Measurements from ENCODE around the gene NOTCH1.
"Not testable (repeated sequence)": the region's sequence is repeated elsewhere in the genome, so short reads cannot be mapped to it uniquely, and the experiment has no call there.

The NOTCH1 gene

DNA sequence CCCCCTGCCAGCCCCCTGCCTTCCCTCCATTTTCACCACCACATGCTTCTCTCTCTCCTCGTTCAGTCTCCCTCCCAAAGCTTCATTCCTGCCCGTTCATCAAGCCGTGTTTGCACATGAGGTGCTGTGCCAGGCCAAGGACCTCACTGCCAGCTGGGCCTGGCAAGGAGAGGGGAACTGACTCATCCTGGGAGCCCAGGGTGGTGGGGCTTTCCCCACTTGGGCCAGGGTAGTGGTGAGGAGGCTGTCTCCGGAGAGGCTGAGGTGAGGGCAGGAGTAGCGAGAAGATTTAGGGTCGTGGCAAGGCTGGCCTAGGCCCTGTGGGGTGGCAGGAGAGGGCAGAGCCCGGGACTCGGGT is 30.4 kb upstream of the NOTCH1 start:
- Histone ChIP-seq H3K36me3 (ENCODE audit: low read length) (no peaks in the 10 kb centered on the region), H3K27ac (ENCODE audit: low read depth, low read length) (no peak overlapping the region), H4K20me1 (ENCODE audit: low read depth, low read length) (no peaks in the 10 kb centered on the region), H3K79me2 (ENCODE audit: insufficient read depth, low read length) (no peaks in the 10 kb centered on the region), H3K27me3 (ENCODE audit: low read length) (no peaks in the 10 kb centered on the region), H3K4me2 (ENCODE audit: low read depth, low read length, poor library complexity, severe bottlenecking) (no peak overlapping the region), H3K9me2 (replicated peaks; ENCODE audit: insufficient read depth, low read length) (no peaks in the 10 kb centered on the region), H3F3A (ENCODE audit: insufficient read depth) (peaks cover 2% of the 10 kb centered on the region; the same call in 1 of the 2 replicates), H3K9ac (ENCODE audit: low read length) (no peak overlapping the region), H2AFZ (ENCODE audit: low read depth, low read length, severe bottlenecking) (no peak overlapping the region), H3K4me3 (ENCODE audit: insufficient read depth, low read length, poor library complexity, severe bottlenecking) (no peak overlapping the region), H3K9me3 (ENCODE audit: insufficient read depth, low read length) (peaks cover under 1% of the 10 kb centered on the region; the same call in 1 of the 2 replicates)
- TF ChIP-seq EZH2phosphoT487 (conservative IDR thresholded peaks at IDR 0.05; ENCODE audit: low read length) (no peak), CTCF (IDR thresholded peaks at IDR 0.05; ENCODE audit: insufficient read depth, low read length, poor library complexity, severe bottlenecking) (no peak)

- no peak overlapping the region for H3K27ac ChIP-seq (ENCODE audit: low read depth, low read length)
- no peaks in the 10 kb centered on the region for H3K79me2 ChIP-seq (ENCODE audit: insufficient read depth, low read length)
- no peaks in the 10 kb centered on the region for H3K36me3 ChIP-seq (ENCODE audit: low read length)
Observed at GRCh38 chr9:136575626-136576268, 29.9 kb upstream of the NOTCH1 start.

DNA sequence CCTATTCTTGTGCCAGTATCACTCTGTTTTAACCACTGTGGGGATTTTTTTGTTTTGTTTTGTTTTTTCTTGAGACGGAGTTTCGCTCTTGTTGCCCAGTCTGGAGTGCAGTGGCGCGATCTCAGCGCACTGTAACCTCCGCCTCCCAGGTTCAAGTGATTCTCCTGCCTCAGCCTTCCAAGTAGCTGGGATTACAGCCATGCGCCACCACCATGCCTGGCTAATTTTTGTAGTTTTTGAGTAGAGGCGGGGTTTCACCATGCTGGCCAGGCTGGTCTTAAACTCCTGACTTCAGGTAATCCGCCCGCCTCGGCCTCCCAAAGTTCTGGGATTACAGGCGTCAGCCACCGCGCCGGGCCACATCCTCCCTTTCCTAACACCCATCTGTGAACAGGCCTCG is 28.8 kb upstream of the NOTCH1 start:
- not testable (repeated sequence) for H3K27ac ChIP-seq (ENCODE audit: low read depth, low read length)

More at GRCh38 chr9:136575626-136576268, 29.9 kb upstream of the NOTCH1 start:
- Histone ChIP-seq H4K20me1 (ENCODE audit: low read depth, low read length) (no peaks in the 10 kb centered on the region), H3K4me2 (ENCODE audit: low read depth, low read length, poor library complexity, severe bottlenecking) (no peak overlapping the region), H2AFZ (ENCODE audit: low read depth, low read length, severe bottlenecking) (no peak overlapping the region), H3K4me3 (ENCODE audit: insufficient read depth, low read length, poor library complexity, severe bottlenecking) (no peak overlapping the region), H3K9me2 (replicated peaks; ENCODE audit: insufficient read depth, low read length) (no peaks in the 10 kb centered on the region), H3K27me3 (ENCODE audit: low read length) (no peaks in the 10 kb centered on the region), H3F3A (ENCODE audit: insufficient read depth) (no peaks in the 10 kb centered on the region), H3K9me3 (ENCODE audit: insufficient read depth, low read length) (no peaks in the 10 kb centered on the region), H3K9ac (ENCODE audit: low read length) (no peak overlapping the region)
- TF ChIP-seq EZH2phosphoT487 (conservative IDR thresholded peaks at IDR 0.05; ENCODE audit: low read length) (no peak), CTCF (IDR thresholded peaks at IDR 0.05; ENCODE audit: insufficient read depth, low read length, poor library complexity, severe bottlenecking) (no peak)

DNA sequence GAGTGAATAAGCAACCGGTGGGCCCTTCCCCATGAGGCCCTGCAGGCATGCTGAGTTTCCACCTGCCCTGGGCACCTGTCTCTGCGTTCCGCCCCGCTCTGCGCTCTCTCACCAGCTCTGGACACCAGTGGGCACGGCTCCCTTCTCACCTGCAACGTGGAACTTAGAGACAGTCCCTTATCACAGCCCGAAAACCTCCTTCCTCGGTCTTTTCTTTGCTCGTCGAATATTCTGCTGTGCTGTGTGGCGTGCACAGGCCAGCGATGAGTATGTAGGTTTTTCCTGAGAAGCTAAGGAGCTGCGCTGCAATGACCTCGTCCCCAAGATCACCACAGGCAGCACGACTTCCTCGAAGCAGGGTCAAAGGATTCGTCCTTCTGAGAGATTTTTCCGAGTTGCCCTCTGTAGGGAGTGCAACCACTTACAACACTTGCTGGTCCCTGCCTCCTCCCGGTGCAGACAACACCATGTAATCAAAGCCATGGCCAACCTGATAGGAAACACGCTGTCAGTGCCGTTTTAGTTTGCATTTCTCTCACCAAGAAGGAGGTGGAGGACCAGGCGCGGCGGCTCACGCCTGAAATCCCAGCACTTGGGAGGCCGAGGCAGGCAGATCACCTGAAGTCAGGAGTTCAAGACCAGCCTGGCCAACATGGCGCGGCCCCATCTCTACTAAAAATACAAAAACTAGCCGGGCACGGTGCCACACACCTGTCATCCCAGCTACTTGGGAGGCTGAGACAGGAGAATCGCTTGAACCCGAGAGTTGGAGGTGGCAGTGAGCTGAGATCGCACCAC is 27.2 kb upstream of the NOTCH1 start:
- no peak overlapping the region for H3K27ac ChIP-seq (ENCODE audit: low read depth, low read length)
- no peak overlapping the region for H2AFZ ChIP-seq (ENCODE audit: low read depth, low read length, severe bottlenecking)
- no peaks in the 10 kb centered on the region; the same call in 1 of the 2 replicates for H4K20me1 ChIP-seq (ENCODE audit: low read depth, low read length)
- H3F3A ChIP-seq (ENCODE audit: insufficient read depth) = no peaks in the 10 kb centered on the region
- no peaks in the 10 kb centered on the region for H3K9me3 ChIP-seq (ENCODE audit: insufficient read depth, low read length)
- H3K9ac ChIP-seq (ENCODE audit: low read length) = no peak overlapping the region
- H3K27me3 ChIP-seq (ENCODE audit: low read length) = no peaks in the 10 kb centered on the region
- H3K79me2 ChIP-seq (ENCODE audit: insufficient read depth, low read length) = no peaks in the 10 kb centered on the region
- H3K9me2 ChIP-seq (replicated peaks; ENCODE audit: insufficient read depth, low read length) = no peaks in the 10 kb centered on the region
- H3K36me3 ChIP-seq (ENCODE audit: low read length) = no peaks in the 10 kb centered on the region
- no peak overlapping the region for H3K4me3 ChIP-seq (ENCODE audit: insufficient read depth, low read length, poor library complexity, severe bottlenecking)
- TF ChIP-seq CTCF (IDR thresholded peaks at IDR 0.05; ENCODE audit: insufficient read depth, low read length, poor library complexity, severe bottlenecking) (no peak), EZH2phosphoT487 (conservative IDR thresholded peaks at IDR 0.05; ENCODE audit: low read length) (no peak)
- no peak overlapping the region for H3K4me2 ChIP-seq (ENCODE audit: low read depth, low read length, poor library complexity, severe bottlenecking)

More for the DNA sequence above, 28.8 kb upstream of the NOTCH1 start:
- not testable (repeated sequence) for H3K9me3 ChIP-seq (ENCODE audit: insufficient read depth, low read length); H3K79me2 ChIP-seq (ENCODE audit: insufficient read depth, low read length); H4K20me1 ChIP-seq (ENCODE audit: low read depth, low read length); H3K27me3 ChIP-seq (ENCODE audit: low read length); H3K9ac ChIP-seq (ENCODE audit: low read length); H3K4me3 ChIP-seq (ENCODE audit: insufficient read depth, low read length, poor library complexity, severe bottlenecking); H2AFZ ChIP-seq (ENCODE audit: low read depth, low read length, severe bottlenecking); H3K36me3 ChIP-seq (ENCODE audit: low read length); H3K9me2 ChIP-seq (replicated peaks; ENCODE audit: insufficient read depth, low read length); H3F3A ChIP-seq (ENCODE audit: insufficient read depth); H3K4me2 ChIP-seq (ENCODE audit: low read depth, low read length, poor library complexity, severe bottlenecking)
